Endothelial cell (in vitro differentiated cells): Measurements from ENCODE around the gene LCOR. TPM values are rescaled to one million over a fixed set of nuclear protein-coding genes. Genes with fewer than 3 reads are reported as not detected.

ENCODE experiments used
- DNase-seq: peaks from one replicate; pipeline ENCODE4 v3.0.0; 2021; ENCODE audit warnings: low spot score
- H3K27ac Mint-ChIP-seq: one replicate; pipeline ENCODE4 v1.8.0; 2021; ENCODE audit warnings: mixed read lengths, inconsistent platforms; ENCODE audit not compliant: unreplicated experiment
- H3K27me3 Mint-ChIP-seq: one replicate; pipeline ENCODE4 v1.8.0; 2021; ENCODE audit warnings: mild to moderate bottlenecking, moderate library complexity, mixed read lengths, inconsistent platforms; ENCODE audit not compliant: unreplicated experiment
- H3K36me3 Mint-ChIP-seq: one replicate; pipeline ENCODE4 v1.8.0; 2021; ENCODE audit warnings: mild to moderate bottlenecking, low read depth, mixed read lengths, inconsistent platforms; ENCODE audit not compliant: unreplicated experiment
- H3K4me1 Mint-ChIP-seq: one replicate; pipeline ENCODE4 v1.8.0; 2021; ENCODE audit warnings: mild to moderate bottlenecking, mixed read lengths, inconsistent platforms; ENCODE audit not compliant: unreplicated experiment
- H3K4me3 Mint-ChIP-seq: one replicate; pipeline ENCODE4 v1.8.0; 2021; ENCODE audit warnings: mild to moderate bottlenecking, mixed read lengths, inconsistent platforms; ENCODE audit not compliant: unreplicated experiment
- H3K9me3 Mint-ChIP-seq: one replicate; pipeline ENCODE4 v1.8.0; 2021; ENCODE audit warnings: mixed read lengths, inconsistent platforms; ENCODE audit not compliant: unreplicated experiment
- CTCF ChIP-seq: fragments of 200-600 bp; sonication (generic); IDR thresholded peaks from one replicate; pipeline ENCODE4 v1.5.0; 2021; ENCODE audit warnings: antibody characterized with exemption; ENCODE audit not compliant: unreplicated experiment
- total RNA-seq: library from RNA; stranded (reverse); fragmentation: NEBNext Ultra II Directional; extraction: Animal tissue kit (Norgen Biotek cat#: 25700); gene quantifications from one replicate; pipeline ENCODE4 v1.2.1, GENCODE V29; 2021; ENCODE audit not compliant: unreplicated experiment

Gene LCOR
- total RNA-seq, 1 donor from 2014 or later: 36.6 TPM

- peaks cover 23% of the 10 kb centered on the region for H3K4me1 Mint-ChIP-seq
- H3K36me3 Mint-ChIP-seq: peaks cover 14% of the 10 kb centered on the region
- DNase-seq: no peak
- TF ChIP-seq CTCF: no peak
- H3K4me3 Mint-ChIP-seq: no peak overlapping the region
- no peaks in the 10 kb centered on the region for H3K9me3 Mint-ChIP-seq
- no peak overlapping the region for H3K27ac Mint-ChIP-seq
- H3K27me3 Mint-ChIP-seq: peaks cover 6% of the 10 kb centered on the region
These were observed 150.2 kb downstream of the LCOR start for GRCh38 chr10:96982149-96982930.

GRCh38 chr10:96984541-96985131 lies 152.5 kb downstream of the LCOR start:
- Mint-ChIP-seq H3K36me3 (peaks cover 14% of the 10 kb centered on the region), H3K27ac (peak overlapping the region; percentile 85), H3K4me3 (no peak overlapping the region), H3K27me3 (peaks cover 6% of the 10 kb centered on the region), H3K9me3 (no peaks in the 10 kb centered on the region), H3K4me1 (peaks cover 23% of the 10 kb centered on the region)
- TF ChIP-seq CTCF: no peak
- DNase-seq: no peak

GRCh38 chr10:96986200-96986856 lies 154.2 kb downstream of the LCOR start:
- H3K27me3 Mint-ChIP-seq: peaks cover 6% of the 10 kb centered on the region
- TF ChIP-seq CTCF: no peak
- no peak for DNase-seq
- H3K9me3 Mint-ChIP-seq: no peaks in the 10 kb centered on the region
- H3K27ac Mint-ChIP-seq: no peak overlapping the region
- H3K4me3 Mint-ChIP-seq: no peak overlapping the region
- H3K4me1 Mint-ChIP-seq: peaks cover 27% of the 10 kb centered on the region
- H3K36me3 Mint-ChIP-seq: peaks cover 7% of the 10 kb centered on the region

- Mint-ChIP-seq H3K27me3 (peaks cover 6% of the 10 kb centered on the region), H3K36me3 (no peaks in the 10 kb centered on the region), H3K4me1 (peaks cover 27% of the 10 kb centered on the region), H3K4me3 (no peak overlapping the region), H3K27ac (no peak overlapping the region), H3K9me3 (no peaks in the 10 kb centered on the region)
- TF ChIP-seq CTCF: no peak
- no peak for DNase-seq
These were observed 155.2 kb downstream of the LCOR start for GRCh38 chr10:96987141-96987841.
